Upper lobe of right lung (tissue), 1 donor: Measurements from ENCODE around the gene IGLL1. TPM values are rescaled to one million over a fixed set of nuclear protein-coding genes. Genes with fewer than 3 reads are reported as not detected.

Source experiments
- ATAC-seq: fragments of 200-7000 bp; cut with Tn5 transposase; one replicate; pipeline ENCODE4 v1.9.1; 2020; ENCODE audit warnings: mild to moderate bottlenecking, moderate library complexity
- DNase-seq: peaks from one replicate; pipeline ENCODE4 v3.0.0-alpha.2; 2020
- H3K27ac ChIP-seq: fragments of 200-600 bp; one replicate; pipeline ENCODE4 v1.8.0; 2022
- H3K27me3 ChIP-seq: fragments of 200-600 bp; one replicate; pipeline ENCODE4 v1.8.0; 2022; ENCODE audit warnings: mild to moderate bottlenecking
- H3K36me3 ChIP-seq: fragments of 200-600 bp; one replicate; pipeline ENCODE4 v1.8.0; 2022
- H3K4me1 ChIP-seq: fragments of 200-600 bp; one replicate; pipeline ENCODE4 v1.8.0; 2022
- H3K4me3 ChIP-seq: fragments of 200-600 bp; one replicate; pipeline ENCODE4 v1.8.0; 2022; ENCODE audit warnings: mild to moderate bottlenecking
- H3K9me3 ChIP-seq: fragments of 200-600 bp; one replicate; pipeline ENCODE4 v1.8.0; 2022
- CTCF ChIP-seq: fragments of 200-600 bp; IDR thresholded peaks from one replicate; pipeline ENCODE4 v1.8.0; 2022; ENCODE audit warnings: antibody characterized with exemption
- intact Hi-C: fragments of 100-400 bp; cut with DNase I; formaldehyde crosslinking; loops from one replicate; pipeline ENCODE4 v1.11.0; 2022
- total RNA-seq: library from RNA; stranded (reverse); fragmentation: NEBNext Ultra II Directional; extraction: Animal tissue kit (Norgen Biotek cat#: 25700); gene quantifications from one replicate; pipeline ENCODE4 v1.2.1, GENCODE V29; 2021
- donor health status: DM: no; HTN: yes; CAD: no; lungs with severe emphysema.

Gene IGLL1
- total RNA-seq, 1 donor from 2014 or later, result not detected

GRCh38 chr22:23557467-23557866 is 22.6 kb downstream of the IGLL1 start:
- Histone ChIP-seq H3K27me3 (peaks cover 13% of the 10 kb centered on the region), H3K4me1 (no peaks in the 10 kb centered on the region), H3K9me3 (no peaks in the 10 kb centered on the region), H3K4me3 (no peak overlapping the region), H3K36me3 (no peaks in the 10 kb centered on the region), H3K27ac (no peak overlapping the region)
- no peak for DNase-seq
- intact Hi-C loops, result no loop called here
- no peak for TF ChIP-seq CTCF
- ATAC-seq, result no peak

GRCh38 chr22:23557036-23557435 is 23.1 kb downstream of the IGLL1 start:
- ATAC-seq, result no peak
- intact Hi-C loops, result no loop called here
- DNase-seq, result peak; percentile 36
- no peak for TF ChIP-seq CTCF
- Histone ChIP-seq H3K27ac (no peak overlapping the region), H3K36me3 (no peaks in the 10 kb centered on the region), H3K27me3 (peaks cover 13% of the 10 kb centered on the region), H3K4me3 (no peak overlapping the region), H3K4me1 (no peaks in the 10 kb centered on the region), H3K9me3 (no peaks in the 10 kb centered on the region)

DNA sequence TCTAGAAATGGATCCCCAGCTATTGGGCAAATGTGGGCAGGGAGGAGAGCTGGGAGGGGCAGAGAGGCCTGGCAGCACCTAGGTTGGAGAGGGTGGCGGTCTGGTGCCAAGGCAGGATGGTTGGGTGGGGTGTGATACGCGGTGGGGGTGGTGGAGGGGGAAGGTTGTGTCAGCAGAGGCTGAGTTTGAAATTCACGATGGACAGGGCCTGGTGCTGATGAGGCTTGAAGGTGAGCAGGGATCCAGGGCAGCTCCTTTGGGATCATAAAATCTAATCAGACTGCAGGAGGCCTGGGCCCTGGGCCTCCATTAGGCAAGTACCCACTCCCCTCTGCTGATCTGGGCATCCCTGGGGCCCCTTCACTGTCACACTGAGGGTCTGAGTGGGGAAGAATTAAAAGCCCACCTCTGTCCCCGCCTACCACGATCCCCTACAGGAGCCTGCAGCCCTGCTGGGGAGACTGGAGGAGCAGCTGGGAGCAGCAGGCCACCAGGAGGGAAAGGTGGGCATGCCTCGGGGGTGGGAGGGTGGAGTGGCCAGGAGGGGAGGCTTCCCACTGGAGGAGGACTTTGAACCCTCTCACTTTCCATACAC is 24.0 kb downstream of the IGLL1 start:
- H3K27me3 ChIP-seq, result peaks cover 13% of the 10 kb centered on the region
- no peak for TF ChIP-seq CTCF
- H3K36me3 ChIP-seq, result no peaks in the 10 kb centered on the region
- H3K27ac ChIP-seq, result no peak overlapping the region
- H3K4me3 ChIP-seq, result no peak overlapping the region
- DNase-seq, result peak; percentile 36
- ATAC-seq, result peak; percentile 24
- H3K9me3 ChIP-seq, result no peaks in the 10 kb centered on the region
- no peaks in the 10 kb centered on the region for H3K4me1 ChIP-seq
- intact Hi-C loops, result no loop called here

DNA sequence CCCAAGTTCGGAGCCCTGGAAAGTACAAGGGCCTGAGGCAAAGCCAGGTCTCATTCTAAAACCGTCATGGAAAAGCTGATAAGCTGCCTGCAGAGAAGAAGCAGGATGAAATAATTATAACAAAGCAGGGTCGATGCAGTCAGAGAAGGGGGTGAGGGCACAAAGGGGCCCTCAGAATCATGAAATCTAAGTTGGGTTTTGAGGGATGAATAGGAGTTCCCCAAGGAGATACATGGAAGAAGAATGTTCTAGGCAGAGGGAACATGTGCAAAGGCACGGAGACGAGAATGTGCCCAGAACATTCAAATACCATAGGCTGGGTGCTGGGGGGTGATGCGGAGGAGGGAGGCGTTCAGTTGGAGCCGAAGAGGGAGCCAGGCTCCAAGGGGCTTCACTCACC is 25.0 kb downstream of the IGLL1 start:
- no peak for ATAC-seq
- peak; percentile 37 for DNase-seq

DNA sequence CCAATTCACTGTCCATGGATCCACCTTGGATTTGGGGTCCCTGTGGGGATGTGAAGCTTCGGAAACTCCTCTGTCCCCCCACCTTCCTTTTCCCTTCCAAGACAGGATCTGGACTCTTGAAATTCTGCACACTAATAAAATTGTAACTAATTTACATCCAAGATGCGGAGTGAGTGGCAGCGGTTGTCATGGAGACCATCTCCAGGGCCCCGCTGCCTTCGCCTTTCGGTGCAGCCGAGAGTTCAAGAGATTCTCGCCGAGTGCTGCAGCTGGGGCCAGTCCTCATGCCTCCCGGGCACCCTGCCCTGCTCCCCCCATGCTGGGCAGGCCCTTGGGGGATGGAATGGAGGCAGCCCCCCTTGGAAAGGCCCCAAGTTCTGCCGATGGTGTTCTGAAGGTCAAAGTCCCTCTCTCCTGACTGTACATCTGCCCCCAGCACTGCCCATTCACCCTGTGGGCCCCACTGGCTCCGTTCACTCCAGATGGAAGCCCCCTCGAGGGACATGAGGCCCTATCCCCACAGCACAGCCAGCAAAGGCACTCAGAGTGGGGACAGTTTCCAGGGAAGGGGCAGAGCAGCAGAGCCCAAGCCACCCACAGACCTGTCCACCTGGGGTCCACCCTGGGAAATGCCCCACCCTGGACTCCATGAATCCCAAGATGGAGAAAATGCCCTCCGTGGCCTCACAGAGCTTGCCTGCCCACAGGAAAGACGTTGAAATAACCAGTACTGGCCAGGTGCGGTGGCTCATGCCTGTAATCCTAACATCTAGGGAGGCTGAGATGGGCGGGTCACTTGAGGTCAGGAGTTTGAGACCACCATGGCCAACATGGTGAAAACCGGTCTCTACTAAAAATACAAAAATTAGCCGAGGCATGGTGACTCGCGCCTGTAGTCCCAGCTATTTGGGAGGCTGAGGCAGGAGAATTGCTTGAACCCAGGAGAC is 25.9 kb downstream of the IGLL1 start:
- Histone ChIP-seq H3K9me3 (no peaks in the 10 kb centered on the region), H3K36me3 (no peaks in the 10 kb centered on the region), H3K27me3 (peaks cover 13% of the 10 kb centered on the region), H3K4me1 (no peaks in the 10 kb centered on the region), H3K27ac (no peak overlapping the region), H3K4me3 (no peak overlapping the region)
- TF ChIP-seq CTCF, result no peak
- intact Hi-C loops, result no loop called here
- DNase-seq (peak; percentile 46), ATAC-seq (no peak)

More for the DNA sequence above, 25.0 kb downstream of the IGLL1 start:
- H3K9me3 ChIP-seq, result no peaks in the 10 kb centered on the region
- intact Hi-C loops, result no loop called here
- no peak overlapping the region for H3K4me3 ChIP-seq
- H3K36me3 ChIP-seq, result no peaks in the 10 kb centered on the region
- H3K4me1 ChIP-seq, result no peaks in the 10 kb centered on the region
- peaks cover 13% of the 10 kb centered on the region for H3K27me3 ChIP-seq
- no peak overlapping the region for H3K27ac ChIP-seq
- TF ChIP-seq CTCF, result no peak
